ENCODE measurements around the gene LAGE3.

The LAGE3 gene

GRCh38 chrX:154519389-154519788, 40.3 kb upstream of the LAGE3 start:
- no peak overlapping the region for H3K4me2 ChIP-seq (ENCODE audit: low read length)
- H3K9me3 ChIP-seq (ENCODE audit: insufficient read depth, low read depth, low read length), result no peaks in the 10 kb centered on the region
- no peak for DNase-seq
- WGBS (ENCODE audit: extremely low coverage, insufficient coverage, insufficient read length), result no CpG with 5 or more reads among the region's 8 CpGs
- H4K12ac ChIP-seq (ENCODE audit: low read depth, low read length), result no peak overlapping the region
- H3K79me1 ChIP-seq (ENCODE audit: low read length), result peaks cover 14% of the 10 kb centered on the region
- no peak overlapping the region for H3K23ac ChIP-seq (ENCODE audit: low read length)
- H3K79me2 ChIP-seq (ENCODE audit: control insufficient read depth, insufficient read depth, low read length, poor library complexity), result peaks cover 5% of the 10 kb centered on the region
- H2BK5ac ChIP-seq (ENCODE audit: low read depth, low read length, poor library complexity), result no peak overlapping the region
- H3K9ac ChIP-seq (ENCODE audit: low read length), result no peak overlapping the region
- no peak overlapping the region for H3K4ac ChIP-seq (ENCODE audit: low read depth, low read length)
- no peaks in the 10 kb centered on the region for H3K27me3 ChIP-seq (ENCODE audit: insufficient read depth, low read length)
- no peak overlapping the region for H3K4me3 ChIP-seq (ENCODE audit: low read depth, low read length)
- no peak overlapping the region for H3K18ac ChIP-seq (ENCODE audit: low read length)
- no peak overlapping the region for H2BK12ac ChIP-seq (ENCODE audit: low read length)
- no peak overlapping the region for H2BK120ac ChIP-seq (ENCODE audit: insufficient read depth, low read length, poor library complexity)
- H3K4me1 ChIP-seq (ENCODE audit: control insufficient read depth in 1 of 2, insufficient read depth in 2 of 2, low read length in 2 of 2), result peaks cover 7 to 12% of the 10 kb centered on the region in 2 experiments
- H4K8ac ChIP-seq (ENCODE audit: low read depth, low read length), result no peak overlapping the region
- no peak overlapping the region for H2AK5ac ChIP-seq (ENCODE audit: low read length)
- H3K36me3 ChIP-seq (ENCODE audit: control insufficient read depth in 1 of 2, insufficient read depth in 2 of 2, low read length in 2 of 2), result no peaks in the 10 kb centered on the region
- H3K14ac ChIP-seq (ENCODE audit: low read length), result no peak overlapping the region
- no peak overlapping the region for H3K27ac ChIP-seq (ENCODE audit: low read depth, low read length)
- no peak overlapping the region for H2AFZ ChIP-seq (ENCODE audit: insufficient read depth, low read length, poor library complexity)
- H4K91ac ChIP-seq (ENCODE audit: low read depth, low read length), result no peak overlapping the region

DNA sequence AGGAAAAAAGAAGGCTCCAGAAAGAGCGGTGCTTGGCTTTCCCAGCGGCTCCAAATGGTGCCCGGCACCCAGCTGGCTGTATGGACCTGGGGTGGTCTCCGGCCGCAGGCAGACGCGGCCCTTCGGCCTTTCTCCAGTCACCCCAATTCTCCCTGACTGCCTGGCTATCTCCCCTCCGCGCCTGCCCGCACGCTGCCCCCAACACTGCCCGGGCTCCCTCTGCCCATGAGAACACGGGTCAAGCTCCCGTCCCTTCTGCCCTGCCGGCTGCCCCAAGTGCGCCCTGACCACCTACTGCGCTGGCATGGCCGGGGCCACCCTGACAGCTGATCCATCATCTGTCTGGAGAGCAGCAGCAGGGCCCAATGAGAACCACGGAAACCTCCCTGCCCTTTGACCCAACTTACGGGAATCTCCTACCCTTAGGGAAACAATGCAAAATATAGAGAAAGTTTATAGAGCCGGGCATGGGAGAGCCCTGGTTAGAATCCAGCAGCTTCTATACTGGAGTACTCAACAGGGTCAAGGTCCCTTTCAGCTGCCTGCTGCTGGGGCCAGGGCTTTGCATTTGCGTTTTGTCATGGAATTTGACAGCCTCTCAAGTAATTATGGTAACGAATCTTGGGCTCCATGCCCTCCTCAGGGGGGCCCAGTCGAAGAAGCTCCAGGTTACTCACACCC, 38.2 kb upstream of the LAGE3 start:
- peak overlapping the region; percentile 90 for H3K18ac ChIP-seq (ENCODE audit: low read length)
- H3K9me3 ChIP-seq (ENCODE audit: insufficient read depth, low read depth, low read length), result no peaks in the 10 kb centered on the region
- peak overlapping the region; percentile 79 for H2BK12ac ChIP-seq (ENCODE audit: low read length)
- H2BK5ac ChIP-seq (ENCODE audit: low read depth, low read length, poor library complexity), result peak overlapping the region; percentile 61
- no peaks in the 10 kb centered on the region for H3K36me3 ChIP-seq (ENCODE audit: control insufficient read depth in 1 of 2, insufficient read depth in 2 of 2, low read length in 2 of 2)
- no peak overlapping the region for H3K23ac ChIP-seq (ENCODE audit: low read length)
- peak overlapping the region; percentile 21 for H3K4ac ChIP-seq (ENCODE audit: low read depth, low read length)
- H2AFZ ChIP-seq (ENCODE audit: insufficient read depth, low read length, poor library complexity), result peak overlapping the region; percentile 9
- H4K8ac ChIP-seq (ENCODE audit: low read depth, low read length), result peak overlapping the region; percentile 95
- peak overlapping the region; percentile 65 for H3K4me2 ChIP-seq (ENCODE audit: low read length)
- no peak overlapping the region for H3K4me3 ChIP-seq (ENCODE audit: low read depth, low read length)
- H4K91ac ChIP-seq (ENCODE audit: low read depth, low read length), result peak overlapping the region; percentile 85
- DNase-seq, result no peak
- peaks cover 14% of the 10 kb centered on the region for H3K79me1 ChIP-seq (ENCODE audit: low read length)
- no peaks in the 10 kb centered on the region for H3K27me3 ChIP-seq (ENCODE audit: insufficient read depth, low read length)
- no peak overlapping the region for H3K9ac ChIP-seq (ENCODE audit: low read length)
- WGBS (ENCODE audit: extremely low coverage, insufficient coverage, insufficient read length), result no CpG with 5 or more reads among the region's 25 CpGs
- H2BK120ac ChIP-seq (ENCODE audit: insufficient read depth, low read length, poor library complexity), result peak overlapping the region; percentile 83
- H4K12ac ChIP-seq (ENCODE audit: low read depth, low read length), result no peak overlapping the region
- peak overlapping the region; percentile 95 for H3K27ac ChIP-seq (ENCODE audit: low read depth, low read length)
- peaks cover 7 to 12% of the 10 kb centered on the region in 2 experiments for H3K4me1 ChIP-seq (ENCODE audit: control insufficient read depth in 1 of 2, insufficient read depth in 2 of 2, low read length in 2 of 2)
- peaks cover 5% of the 10 kb centered on the region for H3K79me2 ChIP-seq (ENCODE audit: control insufficient read depth, insufficient read depth, low read length, poor library complexity)
- peak overlapping the region; percentile 93 for H3K14ac ChIP-seq (ENCODE audit: low read length)
- peak overlapping the region; percentile 47 for H2AK5ac ChIP-seq (ENCODE audit: low read length)

DNA sequence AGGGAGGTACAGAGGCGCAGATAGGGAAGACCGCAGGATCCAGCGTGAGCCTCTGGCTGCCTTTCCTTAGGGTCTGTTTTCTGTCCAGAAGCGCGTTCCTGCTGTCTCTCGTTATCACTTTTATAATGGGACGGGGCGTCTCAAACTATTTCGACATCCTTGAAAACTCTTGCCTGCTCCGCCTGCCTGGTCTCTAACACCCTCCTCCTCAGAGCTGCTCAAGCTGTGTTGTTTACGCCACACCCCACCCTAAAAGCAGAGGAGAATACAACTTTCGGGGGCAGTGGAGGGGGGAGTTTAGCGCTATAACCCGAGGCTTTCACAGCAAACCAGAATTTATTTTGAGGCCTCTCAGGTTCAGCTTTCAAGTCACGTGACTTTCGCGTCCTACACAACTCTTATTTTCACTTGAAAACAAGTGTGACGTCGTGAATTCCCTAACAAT, 37.6 kb upstream of the LAGE3 start:
- peak in 1 of 2 donors; percentile 51 for DNase-seq
- Histone ChIP-seq H2AFZ (ENCODE audit: insufficient read depth, low read length, poor library complexity) (no peak overlapping the region), H4K91ac (ENCODE audit: low read depth, low read length) (peak overlapping the region; percentile 85), H2BK120ac (ENCODE audit: insufficient read depth, low read length, poor library complexity) (peak overlapping the region; percentile 83), H4K8ac (ENCODE audit: low read depth, low read length) (peak overlapping the region; percentile 95), H3K4me2 (ENCODE audit: low read length) (peak overlapping the region; percentile 65), H3K9me3 (ENCODE audit: insufficient read depth, low read depth, low read length) (no peaks in the 10 kb centered on the region), H3K4me3 (ENCODE audit: low read depth, low read length) (peak overlapping the region; percentile 63), H3K4me1 (ENCODE audit: control insufficient read depth in 1 of 2, insufficient read depth in 2 of 2, low read length in 2 of 2) (peaks cover 9 to 14% of the 10 kb centered on the region in 2 experiments), H3K23ac (ENCODE audit: low read length) (no peak overlapping the region), H4K12ac (ENCODE audit: low read depth, low read length) (peak overlapping the region; percentile 16), H3K4ac (ENCODE audit: low read depth, low read length) (no peak overlapping the region), H2BK12ac (ENCODE audit: low read length) (no peak overlapping the region), H3K18ac (ENCODE audit: low read length) (peak overlapping the region; percentile 60), H2BK5ac (ENCODE audit: low read depth, low read length, poor library complexity) (peak overlapping the region; percentile 61), H3K27ac (ENCODE audit: low read depth, low read length) (peak overlapping the region; percentile 95), H3K9ac (ENCODE audit: low read length) (peak overlapping the region; percentile 71), H3K36me3 (ENCODE audit: control insufficient read depth in 1 of 2, insufficient read depth in 2 of 2, low read length in 2 of 2) (no peaks in the 10 kb centered on the region), H2AK5ac (ENCODE audit: low read length) (no peak overlapping the region), H3K79me2 (ENCODE audit: control insufficient read depth, insufficient read depth, low read length, poor library complexity) (peaks cover 5% of the 10 kb centered on the region), H3K14ac (ENCODE audit: low read length) (peak overlapping the region; percentile 8), H3K79me1 (ENCODE audit: low read length) (peaks cover 14% of the 10 kb centered on the region), H3K27me3 (ENCODE audit: insufficient read depth, low read length) (no peaks in the 10 kb centered on the region)
- no CpG with 5 or more reads among the region's 19 CpGs for WGBS (ENCODE audit: extremely low coverage, insufficient coverage, insufficient read length)

DNA sequence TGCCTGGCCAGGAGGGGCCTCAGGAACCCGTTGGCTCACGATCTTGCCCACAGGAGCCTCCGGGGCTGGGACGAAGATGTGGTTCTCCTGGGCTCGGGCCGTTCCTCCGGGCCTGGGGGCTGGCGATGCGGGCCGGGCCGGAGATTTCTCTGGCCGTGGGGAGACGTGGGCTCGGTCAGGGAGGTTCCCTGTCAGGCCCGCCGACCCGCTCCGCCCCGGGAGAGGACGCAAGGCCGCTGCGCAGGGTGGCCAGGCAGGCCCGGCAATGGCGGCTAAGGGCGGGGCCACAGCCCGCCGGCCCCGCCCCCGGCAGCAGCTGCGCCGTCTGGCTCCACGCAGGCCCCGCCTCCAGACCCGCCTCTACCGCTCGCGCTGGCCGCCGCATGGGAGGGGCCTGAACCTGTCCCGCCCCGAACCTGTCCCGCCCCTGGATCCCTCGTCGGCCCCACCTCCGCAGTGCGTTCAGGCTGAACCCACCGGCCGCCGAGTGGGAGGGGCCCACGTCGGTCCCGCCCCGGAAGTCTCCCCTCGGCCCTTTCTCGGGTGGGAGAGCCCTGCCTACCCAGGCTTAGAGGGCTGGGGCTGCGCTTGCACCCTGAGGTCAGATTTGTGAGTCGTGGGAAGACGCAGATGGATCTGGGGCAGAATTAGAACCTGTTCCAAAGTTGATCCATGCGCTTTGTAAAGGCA, 37.0 kb upstream of the LAGE3 start, which contains the start of gene FAM3A:
Gene FAM3A (minus strand): TSS at position 267 of the 690 bp plus-strand sequence. CDS start 460 bp downstream, outside the sequence.
- peak within 1 kb of the TSS; percentile 93 for H3K14ac ChIP-seq (ENCODE audit: low read length)
- H3K79me2 ChIP-seq (ENCODE audit: control insufficient read depth, insufficient read depth, low read length, poor library complexity), result peaks cover 5% of the 10 kb centered on the region
- peak within 1 kb of the TSS; percentile 94 for H3K9ac ChIP-seq (ENCODE audit: low read length)
- peak; percentile 79 to 89 for DNase-seq
- H2BK12ac ChIP-seq (ENCODE audit: low read length), result peak within 1 kb of the TSS; percentile 79
- peak within 1 kb of the TSS; percentile 90 for H2BK5ac ChIP-seq (ENCODE audit: low read depth, low read length, poor library complexity)
- peak within 1 kb of the TSS; percentile 67 for H4K12ac ChIP-seq (ENCODE audit: low read depth, low read length)
- H3K4ac ChIP-seq (ENCODE audit: low read depth, low read length), result peak within 1 kb of the TSS; percentile 87
- H2AK5ac ChIP-seq (ENCODE audit: low read length), result peak within 1 kb of the TSS; percentile 59
- H3K27me3 ChIP-seq (ENCODE audit: insufficient read depth, low read length), result no peaks in the 10 kb centered on the region
- H4K91ac ChIP-seq (ENCODE audit: low read depth, low read length), result peak within 1 kb of the TSS; percentile 90
- H3K23ac ChIP-seq (ENCODE audit: low read length), result no peak within 1 kb of the TSS
- H3K4me1 ChIP-seq (ENCODE audit: control insufficient read depth in 1 of 2, insufficient read depth in 2 of 2, low read length in 2 of 2), result peaks cover 10 to 16% of the 10 kb centered on the region in 2 experiments
- peak within 1 kb of the TSS; percentile 81 for H3K4me3 ChIP-seq (ENCODE audit: low read depth, low read length)
- H3K79me1 ChIP-seq (ENCODE audit: low read length), result peaks cover 14% of the 10 kb centered on the region
- WGBS (ENCODE audit: extremely low coverage, insufficient coverage, insufficient read length), result no CpG with 5 or more reads among the region's 59 CpGs
- H3K36me3 ChIP-seq (ENCODE audit: control insufficient read depth in 1 of 2, insufficient read depth in 2 of 2, low read length in 2 of 2), result peaks cover 0 to 2% of the 10 kb centered on the region in 2 experiments
- peak within 1 kb of the TSS; percentile 95 for H3K27ac ChIP-seq (ENCODE audit: low read depth, low read length)
- peak within 1 kb of the TSS; percentile 83 for H2BK120ac ChIP-seq (ENCODE audit: insufficient read depth, low read length, poor library complexity)
- H3K18ac ChIP-seq (ENCODE audit: low read length), result peak within 1 kb of the TSS; percentile 90
- H3K9me3 ChIP-seq (ENCODE audit: insufficient read depth, low read depth, low read length), result no peaks in the 10 kb centered on the region
- H3K4me2 ChIP-seq (ENCODE audit: low read length), result peak within 1 kb of the TSS; percentile 96
- peak within 1 kb of the TSS; percentile 81 for H2AFZ ChIP-seq (ENCODE audit: insufficient read depth, low read length, poor library complexity)
- peak within 1 kb of the TSS; percentile 95 for H4K8ac ChIP-seq (ENCODE audit: low read depth, low read length)
